Ascending aorta (tissue), 2 donors: ENCODE measurements around the gene MCRIP2. TPM values are rescaled to one million over a fixed set of nuclear protein-coding genes. Genes with fewer than 3 reads are reported as not detected.

ENCODE experiments used
- DNase-seq, 2 donors: peaks; one replicate each; pipeline ENCODE4 v3.0.0-alpha.2; 2019; ENCODE audit warnings: low spot score in 2 of 2
- H3K27ac ChIP-seq, 2 donors: fragments of 200-600 bp; sonication (generic); one replicate each; pipeline ENCODE4 v1.5.1; 2016 to 2017; ENCODE audit warnings: mild to moderate bottlenecking in 1 of 2
- H3K27me3 ChIP-seq: fragments of 200-600 bp; sonication (generic); one replicate; pipeline ENCODE4 v1.5.1; 2017
- H3K36me3 ChIP-seq, 2 donors: fragments of 200-600 bp; sonication (generic); one replicate each; pipeline ENCODE4 v1.5.1; 2016
- H3K4me1 ChIP-seq, 2 donors: fragments of 200-600 bp; sonication (generic); one replicate each; pipeline ENCODE4 v1.5.1; 2016 to 2017; ENCODE audit warnings: mild to moderate bottlenecking in 1 of 2
- H3K4me3 ChIP-seq, 2 donors: fragments of 200-600 bp; sonication (generic); one replicate each; pipeline ENCODE4 v1.5.1; 2016 to 2017; ENCODE audit warnings: mild to moderate bottlenecking in 1 of 2
- H3K9me3 ChIP-seq, 2 donors: fragments of 200-600 bp; sonication (generic); one replicate each; pipeline ENCODE4 v1.5.1; 2016
- intact Hi-C: fragments of 100-400 bp; cut with DNase I; formaldehyde crosslinking; loops from one replicate; pipeline ENCODE4 v1.15.1; 2023
- total RNA-seq: library from RNA; depleted of rRNA; stranded (reverse); fragments of >200 nt; gene quantifications from one replicate; pipeline ENCODE4 v1.1.0, GENCODE V29; 2016
- TF ChIP-seq, protein P1 (sequence below), 3 experiments: fragments of 200-600 bp in 2 of 3; fragments of 450-650 bp in 1 of 3; sonication (generic) in 2 of 3; IDR thresholded peaks; one replicate each; pipeline ENCODE4 v1.5.1; 2016 to 2019; ENCODE audit warnings: antibody characterized with exemption in 3 of 3, mild to moderate bottlenecking in 1 of 3, moderate library complexity in 1 of 3

The MCRIP2 gene
- total RNA-seq, 1 donor from 2014 or later: 92.9 TPM

DNA sequence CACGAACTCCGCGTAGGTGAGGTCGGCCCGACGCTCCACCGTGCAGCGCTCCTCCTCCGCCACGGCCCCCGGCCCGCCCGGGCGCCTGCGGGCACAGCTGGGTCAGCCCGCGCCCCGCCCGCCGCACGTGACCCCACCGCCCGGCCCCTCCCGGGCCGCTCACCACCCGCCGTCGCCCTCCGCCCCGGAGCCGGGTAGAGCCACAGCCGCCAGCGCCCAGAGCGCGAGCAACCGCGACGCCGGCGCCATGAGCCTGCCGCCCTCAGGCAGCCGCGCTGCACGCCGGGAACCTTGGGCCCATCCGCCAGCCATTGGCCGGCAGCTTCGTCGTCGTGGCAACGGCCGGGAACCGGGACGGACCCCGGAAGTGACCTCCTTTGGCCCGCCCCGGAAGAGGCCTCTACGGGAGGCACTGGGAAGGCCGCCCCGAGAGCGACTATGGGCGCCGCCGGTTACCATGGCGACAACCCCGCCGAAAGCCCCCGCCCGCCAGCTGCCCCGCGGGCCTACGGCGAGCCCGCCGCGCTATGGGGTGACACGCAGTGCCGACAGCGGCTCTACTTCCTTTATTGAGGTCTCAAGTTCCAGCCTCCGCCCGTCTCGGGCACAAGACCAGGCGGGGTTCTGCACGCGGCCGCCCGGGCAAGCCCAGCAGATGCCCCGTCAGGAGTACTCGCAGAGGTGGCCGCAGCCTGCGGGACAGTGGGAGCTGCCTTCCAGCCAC, 42.6 kb downstream of the MCRIP2 start, which contains the start of gene JMJD8:
TSS of gene JMJD8 (minus strand) at position 264 of the 724 bp plus-strand sequence. CDS start at position 249, 15 bp downstream.
- intact Hi-C loops: no loop called here
- Histone ChIP-seq H3K4me3 (peak within 1 kb of the TSS; percentile 64 to 69), H3K27ac (peak within 1 kb of the TSS; percentile 68 to 72), H3K36me3 (peaks cover 20 to 36% of the 10 kb centered on the region in 2 donors), H3K9me3 (no peaks in the 10 kb centered on the region), H3K4me1 (peaks cover 25 to 43% of the 10 kb centered on the region in 2 donors), H3K27me3 (no peaks in the 10 kb centered on the region)
- TF ChIP-seq, protein P1, sequence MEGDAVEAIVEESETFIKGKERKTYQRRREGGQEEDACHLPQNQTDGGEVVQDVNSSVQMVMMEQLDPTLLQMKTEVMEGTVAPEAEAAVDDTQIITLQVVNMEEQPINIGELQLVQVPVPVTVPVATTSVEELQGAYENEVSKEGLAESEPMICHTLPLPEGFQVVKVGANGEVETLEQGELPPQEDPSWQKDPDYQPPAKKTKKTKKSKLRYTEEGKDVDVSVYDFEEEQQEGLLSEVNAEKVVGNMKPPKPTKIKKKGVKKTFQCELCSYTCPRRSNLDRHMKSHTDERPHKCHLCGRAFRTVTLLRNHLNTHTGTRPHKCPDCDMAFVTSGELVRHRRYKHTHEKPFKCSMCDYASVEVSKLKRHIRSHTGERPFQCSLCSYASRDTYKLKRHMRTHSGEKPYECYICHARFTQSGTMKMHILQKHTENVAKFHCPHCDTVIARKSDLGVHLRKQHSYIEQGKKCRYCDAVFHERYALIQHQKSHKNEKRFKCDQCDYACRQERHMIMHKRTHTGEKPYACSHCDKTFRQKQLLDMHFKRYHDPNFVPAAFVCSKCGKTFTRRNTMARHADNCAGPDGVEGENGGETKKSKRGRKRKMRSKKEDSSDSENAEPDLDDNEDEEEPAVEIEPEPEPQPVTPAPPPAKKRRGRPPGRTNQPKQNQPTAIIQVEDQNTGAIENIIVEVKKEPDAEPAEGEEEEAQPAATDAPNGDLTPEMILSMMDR (IDR thresholded peaks at IDR 0.05): no peak
- DNase-seq: peak; percentile 85 to 98

DNA sequence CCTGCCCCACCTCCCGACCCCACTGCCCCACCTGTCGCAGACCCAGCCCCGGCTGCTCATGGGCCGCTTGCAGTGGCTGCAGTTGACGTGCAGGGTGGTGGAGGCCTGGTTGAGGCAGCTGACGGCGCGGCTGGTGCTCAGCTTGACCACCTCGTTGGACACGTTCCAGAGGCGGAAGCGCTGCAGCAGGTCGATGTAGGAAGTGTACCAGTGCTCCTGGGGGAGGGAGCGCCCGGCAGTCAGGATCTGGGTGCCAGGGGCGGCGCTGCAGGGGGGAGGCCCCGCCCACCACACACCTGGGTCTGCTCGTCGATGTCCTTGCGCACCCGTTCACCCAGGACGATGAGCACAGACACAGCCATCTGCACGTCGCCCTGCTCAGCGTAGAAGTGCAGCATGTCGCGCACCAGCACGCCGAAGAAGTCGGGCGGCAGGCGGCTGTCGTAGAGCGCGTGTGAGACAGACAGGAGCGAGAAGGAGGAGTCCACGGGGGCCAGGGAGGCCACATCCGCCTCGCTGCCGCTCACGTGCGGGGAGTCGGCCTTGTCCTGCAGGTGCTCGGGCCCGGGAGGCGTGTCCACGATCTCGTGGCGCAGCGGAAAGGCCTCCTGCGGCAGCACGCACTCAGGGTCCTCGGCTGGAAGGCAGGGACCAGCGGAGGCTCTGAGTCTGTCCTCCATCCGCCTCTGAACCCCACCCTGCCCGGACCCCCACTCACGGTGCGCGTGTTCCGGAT, 43.5 kb downstream of the MCRIP2 start:
- Histone ChIP-seq H3K4me1 (peaks cover 31 to 50% of the 10 kb centered on the region in 2 donors), H3K36me3 (peaks cover 20 to 36% of the 10 kb centered on the region in 2 donors), H3K27me3 (no peaks in the 10 kb centered on the region), H3K4me3 (peak overlapping the region in 1 of 2 donors; percentile 69), H3K9me3 (no peaks in the 10 kb centered on the region), H3K27ac (peak overlapping the region; percentile 68 to 72)
- intact Hi-C loops: no loop called here
- TF ChIP-seq, protein P1 (IDR thresholded peaks at IDR 0.05): no peak
- DNase-seq: no peak

DNA sequence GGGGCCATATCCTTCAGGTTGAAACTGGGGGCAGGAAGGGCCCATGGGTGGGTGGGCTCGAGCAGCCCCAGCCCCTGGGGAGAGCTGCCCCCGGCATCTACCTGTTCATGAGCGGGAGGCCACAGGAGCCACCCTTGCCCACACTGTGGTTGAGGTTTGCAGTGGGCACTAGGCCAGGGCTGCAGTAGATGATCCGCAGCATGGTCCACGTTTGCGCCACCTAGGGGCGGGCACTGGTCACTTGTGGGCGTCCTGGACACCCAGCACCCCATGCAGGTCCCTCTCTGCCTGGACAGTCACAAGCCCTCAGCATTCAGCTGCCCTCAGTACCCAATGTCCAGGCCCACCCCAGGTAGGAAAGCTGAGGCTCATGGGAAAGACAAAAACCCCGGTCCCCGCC, 44.3 kb downstream of the MCRIP2 start:
- Histone ChIP-seq H3K36me3 (peaks cover 20 to 36% of the 10 kb centered on the region in 2 donors), H3K27ac (no peak overlapping the region), H3K4me3 (no peak overlapping the region), H3K27me3 (no peaks in the 10 kb centered on the region), H3K4me1 (peaks cover 26 to 46% of the 10 kb centered on the region in 2 donors), H3K9me3 (no peaks in the 10 kb centered on the region)
- DNase-seq: no peak
- TF ChIP-seq, protein P1 (IDR thresholded peaks at IDR 0.05): peak in 1 of 3 experiments; percentile 19
- intact Hi-C loops: no loop called here

DNA sequence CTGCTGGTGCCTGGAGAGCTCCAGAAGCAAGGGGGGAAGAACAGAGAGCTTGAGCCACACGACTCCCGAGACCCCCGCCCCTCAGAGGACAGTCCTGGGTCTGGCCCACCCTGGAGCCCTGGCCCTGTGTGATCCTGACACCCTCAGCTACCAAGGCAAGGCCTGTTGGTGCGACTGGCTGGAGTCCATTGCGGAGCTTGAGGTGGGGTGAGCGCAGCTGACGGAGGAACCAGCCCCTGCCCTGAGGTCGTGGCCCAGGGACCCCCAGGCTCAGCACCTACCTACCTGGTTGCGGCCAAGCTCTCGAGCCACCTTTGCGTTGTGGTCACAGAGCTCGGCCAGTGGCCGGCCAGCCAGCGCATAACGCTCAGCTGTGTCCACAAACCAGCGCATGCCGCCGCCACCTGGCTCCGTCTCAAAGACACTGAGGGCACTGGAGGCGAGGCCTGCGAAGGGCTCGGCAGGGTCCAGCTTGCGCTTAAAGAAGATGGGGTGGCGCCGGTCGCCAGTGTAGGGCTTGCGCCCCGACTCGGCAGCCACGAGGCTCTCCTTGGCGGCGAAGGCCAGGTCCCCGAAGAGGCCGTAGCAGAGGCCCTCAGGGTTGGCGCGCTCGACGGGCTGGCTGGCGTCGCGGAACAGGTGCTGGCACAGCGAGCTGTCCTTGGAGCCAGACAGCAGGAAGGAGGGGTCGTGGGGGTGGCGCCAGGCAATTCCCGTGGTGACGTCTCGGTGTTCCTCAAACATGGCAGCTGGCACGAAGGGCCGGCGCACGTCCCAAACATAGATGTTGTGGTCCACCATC, 45.0 kb downstream of the MCRIP2 start:
- Histone ChIP-seq H3K27ac (no peak overlapping the region), H3K27me3 (no peaks in the 10 kb centered on the region), H3K4me1 (peaks cover 19 to 39% of the 10 kb centered on the region in 2 donors), H3K4me3 (no peak overlapping the region), H3K9me3 (no peaks in the 10 kb centered on the region), H3K36me3 (peaks cover 19 to 33% of the 10 kb centered on the region in 2 donors)
- intact Hi-C loops: no loop called here
- TF ChIP-seq, protein P1 (IDR thresholded peaks at IDR 0.05): no peak
- DNase-seq: no peak

DNA sequence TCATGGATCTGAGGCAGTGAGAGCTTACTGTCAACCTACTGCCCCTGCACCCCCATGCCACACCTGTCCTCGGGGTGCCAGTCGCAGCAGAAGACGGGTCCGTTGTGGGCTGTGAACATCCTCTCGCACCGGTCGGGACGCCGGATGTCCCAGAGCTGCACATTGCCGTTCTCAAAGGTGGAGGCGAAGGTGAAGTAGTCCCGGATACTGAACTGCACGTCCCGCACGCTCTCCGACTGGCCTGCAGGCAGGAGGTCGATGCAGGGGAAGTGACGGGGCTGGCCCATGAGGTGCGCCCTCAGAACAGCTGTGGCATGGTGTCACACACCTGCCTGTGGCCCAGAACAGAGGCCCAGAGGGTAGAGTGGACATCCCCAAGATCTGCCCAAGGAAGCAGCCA, 45.9 kb downstream of the MCRIP2 start:
- H3K9me3 ChIP-seq: no peaks in the 10 kb centered on the region
- intact Hi-C loops: no loop called here
- H3K36me3 ChIP-seq: peaks cover 11 to 24% of the 10 kb centered on the region in 2 donors
- no peaks in the 10 kb centered on the region for H3K27me3 ChIP-seq
- peaks cover 17 to 32% of the 10 kb centered on the region in 2 donors for H3K4me1 ChIP-seq
- no peak overlapping the region for H3K27ac ChIP-seq
- no peak overlapping the region for H3K4me3 ChIP-seq
- no peak for DNase-seq
- TF ChIP-seq, protein P1 (IDR thresholded peaks at IDR 0.05): no peak
